ENCODE measurements around the gene SLIT2.

The SLIT2 gene

DNA sequence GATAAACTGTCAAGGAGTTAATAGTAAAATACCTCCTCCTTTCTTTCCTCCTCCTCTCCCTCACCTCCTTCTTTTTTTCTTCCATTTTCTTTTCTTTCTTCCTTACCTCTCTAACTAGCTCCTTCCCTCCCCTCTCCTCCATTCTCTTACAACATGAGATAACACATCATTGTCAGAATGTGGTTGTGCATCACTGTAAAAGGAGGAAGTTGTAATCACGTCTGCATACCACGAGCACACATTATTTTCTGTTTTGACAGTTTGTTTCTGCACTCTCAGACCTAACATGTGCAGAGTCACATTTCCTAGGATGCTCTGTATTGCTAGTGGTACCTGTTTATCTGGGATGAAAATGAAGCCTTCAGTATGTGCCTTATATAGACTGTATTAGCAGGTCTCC, 9.1 kb downstream of the SLIT2 start:
- H3K4me3 ChIP-seq (ENCODE audit: low read depth, low read length): no peak overlapping the region
- DNase-seq (ENCODE audit: low read depth): no peak
- TF ChIP-seq, protein P1, sequence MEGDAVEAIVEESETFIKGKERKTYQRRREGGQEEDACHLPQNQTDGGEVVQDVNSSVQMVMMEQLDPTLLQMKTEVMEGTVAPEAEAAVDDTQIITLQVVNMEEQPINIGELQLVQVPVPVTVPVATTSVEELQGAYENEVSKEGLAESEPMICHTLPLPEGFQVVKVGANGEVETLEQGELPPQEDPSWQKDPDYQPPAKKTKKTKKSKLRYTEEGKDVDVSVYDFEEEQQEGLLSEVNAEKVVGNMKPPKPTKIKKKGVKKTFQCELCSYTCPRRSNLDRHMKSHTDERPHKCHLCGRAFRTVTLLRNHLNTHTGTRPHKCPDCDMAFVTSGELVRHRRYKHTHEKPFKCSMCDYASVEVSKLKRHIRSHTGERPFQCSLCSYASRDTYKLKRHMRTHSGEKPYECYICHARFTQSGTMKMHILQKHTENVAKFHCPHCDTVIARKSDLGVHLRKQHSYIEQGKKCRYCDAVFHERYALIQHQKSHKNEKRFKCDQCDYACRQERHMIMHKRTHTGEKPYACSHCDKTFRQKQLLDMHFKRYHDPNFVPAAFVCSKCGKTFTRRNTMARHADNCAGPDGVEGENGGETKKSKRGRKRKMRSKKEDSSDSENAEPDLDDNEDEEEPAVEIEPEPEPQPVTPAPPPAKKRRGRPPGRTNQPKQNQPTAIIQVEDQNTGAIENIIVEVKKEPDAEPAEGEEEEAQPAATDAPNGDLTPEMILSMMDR (IDR thresholded peaks at IDR 0.05; ENCODE audit: low read depth, low read length, missing control alignments): no peak
- in situ Hi-C loops (cut with HindIII; ENCODE audit: low sequenced_read_pairs): no loop called here

DNA sequence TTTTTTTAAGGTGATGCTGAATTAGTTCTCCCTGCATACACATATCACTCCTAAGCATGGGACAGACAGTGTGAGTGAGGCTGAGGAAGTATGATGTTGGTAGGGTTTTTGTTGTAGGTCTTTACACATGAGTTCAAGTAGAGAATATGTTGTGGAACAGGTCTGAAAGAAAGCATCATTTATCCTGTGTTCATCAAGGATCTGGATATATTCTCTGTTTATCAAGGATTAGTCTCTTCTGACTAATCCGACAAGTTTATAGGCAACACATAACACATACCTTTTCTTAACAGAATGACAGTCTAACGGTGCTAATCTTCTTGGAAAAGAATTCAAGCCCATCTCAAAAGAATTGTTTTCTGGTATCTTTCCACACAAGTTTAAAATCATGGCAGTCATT, 10.5 kb downstream of the SLIT2 start:
- DNase-seq (ENCODE audit: low read depth): no peak
- no peak overlapping the region for H3K4me3 ChIP-seq (ENCODE audit: low read depth, low read length)
- in situ Hi-C loops (cut with HindIII; ENCODE audit: low sequenced_read_pairs): no loop called here
- TF ChIP-seq, protein P1 (IDR thresholded peaks at IDR 0.05; ENCODE audit: low read depth, low read length, missing control alignments): no peak

DNA sequence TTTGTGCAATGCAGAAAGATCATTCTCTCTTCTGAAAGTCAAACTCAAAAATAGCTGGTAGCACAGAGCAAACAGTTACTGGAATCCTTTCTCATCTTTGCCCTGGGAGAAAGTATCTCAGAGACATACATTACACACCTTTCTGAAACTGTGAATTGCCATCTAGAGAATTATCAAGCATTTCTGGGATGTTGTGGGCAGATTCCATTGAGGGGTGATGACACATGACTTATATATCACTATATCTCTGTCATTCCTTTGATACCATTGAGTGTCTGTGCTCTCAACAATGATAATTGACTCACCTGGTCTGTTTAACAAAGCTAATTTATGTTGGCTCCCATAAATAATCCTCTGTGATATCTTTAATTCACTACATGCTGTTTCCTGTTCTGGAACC, 13.0 kb downstream of the SLIT2 start:
- in situ Hi-C loops (cut with HindIII; ENCODE audit: low sequenced_read_pairs): no loop called here
- TF ChIP-seq, protein P1 (IDR thresholded peaks at IDR 0.05; ENCODE audit: low read depth, low read length, missing control alignments): no peak

DNA sequence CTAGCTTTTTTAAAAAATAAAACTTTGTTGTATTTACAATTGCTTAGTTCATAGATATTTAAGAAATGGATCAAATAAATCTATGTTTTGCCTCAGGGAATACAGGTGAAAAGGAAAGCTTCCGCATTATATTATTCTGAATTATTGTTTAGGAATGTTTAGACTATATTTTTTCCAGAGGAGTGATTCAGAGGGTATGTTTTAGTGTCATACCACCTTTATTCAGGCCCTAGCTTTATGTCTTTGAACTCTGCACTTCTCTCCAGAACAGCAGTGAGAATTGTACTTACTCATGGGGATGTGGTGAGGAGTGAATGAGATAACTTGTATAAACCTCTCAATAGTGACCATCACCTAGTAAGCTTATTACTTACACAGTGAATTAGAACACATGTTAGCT, 14.0 kb downstream of the SLIT2 start:
- in situ Hi-C loops (cut with HindIII; ENCODE audit: low sequenced_read_pairs): no loop called here
- DNase-seq (ENCODE audit: low read depth): no peak
- H3K4me3 ChIP-seq (ENCODE audit: low read depth, low read length): no peak overlapping the region
- TF ChIP-seq, protein P1 (IDR thresholded peaks at IDR 0.05; ENCODE audit: low read depth, low read length, missing control alignments): no peak

More for the DNA sequence above, 13.0 kb downstream of the SLIT2 start:
- DNase-seq (ENCODE audit: low read depth): no peak
- H3K4me3 ChIP-seq (ENCODE audit: low read depth, low read length): no peak overlapping the region

DNA sequence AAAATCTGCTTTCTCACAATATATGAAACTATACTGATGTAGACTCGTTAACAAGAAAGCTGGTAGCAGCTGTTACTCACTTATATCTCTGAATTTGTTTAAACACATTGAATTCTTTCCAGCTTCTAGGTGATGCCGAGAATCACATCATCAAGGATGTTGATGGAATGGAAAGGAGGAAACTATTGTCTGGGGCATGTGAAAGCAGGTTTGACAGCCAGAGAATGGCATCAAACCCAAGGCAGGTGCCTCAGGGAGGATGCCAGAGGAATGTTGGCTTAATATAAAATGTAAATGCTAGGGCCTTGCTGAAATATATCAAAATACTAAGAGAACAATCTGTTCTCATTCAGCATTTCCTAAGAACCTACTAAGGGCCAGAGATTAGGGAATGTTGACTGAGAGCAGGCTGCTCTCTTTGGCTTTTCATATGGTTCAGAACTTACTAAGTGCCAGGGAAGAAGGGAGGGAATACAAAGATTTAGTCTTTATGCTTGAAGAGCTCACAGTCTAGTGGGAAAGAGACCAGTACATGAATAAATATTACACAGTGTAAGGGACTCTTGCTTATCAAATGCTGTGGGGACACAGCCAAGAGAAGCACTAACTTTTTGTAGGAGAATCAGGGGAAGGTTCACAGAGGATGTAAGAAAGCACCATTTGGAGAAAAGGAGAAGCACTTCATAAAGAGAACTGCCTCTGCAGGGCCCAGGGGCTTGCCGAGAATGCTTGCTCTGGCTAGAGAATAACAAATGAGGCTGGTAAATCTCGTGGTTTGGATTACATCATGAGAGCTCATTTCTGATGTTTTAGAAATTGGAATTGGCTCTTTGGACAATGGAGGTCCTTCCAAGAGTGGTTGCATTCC, 14.7 kb downstream of the SLIT2 start:
- no peak overlapping the region for H3K4me3 ChIP-seq (ENCODE audit: low read depth, low read length)
- peak; percentile 81 for DNase-seq (ENCODE audit: low read depth)
- in situ Hi-C loops (cut with HindIII; ENCODE audit: low sequenced_read_pairs): no loop called here
- TF ChIP-seq, protein P1 (IDR thresholded peaks at IDR 0.05; ENCODE audit: low read depth, low read length, missing control alignments): no peak

DNA sequence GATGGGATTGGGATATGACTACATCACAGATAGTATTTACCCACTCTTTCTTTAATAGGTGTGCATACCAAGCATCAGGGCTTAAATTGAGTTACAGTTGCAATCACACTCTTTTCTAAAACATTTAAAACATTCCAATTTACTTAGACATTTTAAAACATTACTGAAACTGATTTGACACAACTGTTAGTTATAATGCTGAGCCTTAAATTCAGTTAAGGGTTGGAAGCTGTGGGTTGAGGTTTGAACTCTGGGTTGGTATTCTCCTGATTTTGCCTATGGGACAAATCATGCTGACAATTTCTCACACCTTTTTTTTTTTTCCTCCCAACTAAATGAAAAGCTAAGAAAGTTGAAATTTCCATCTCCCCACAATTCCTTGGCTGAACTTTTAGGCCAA, 16.3 kb downstream of the SLIT2 start:
- TF ChIP-seq, protein P1 (IDR thresholded peaks at IDR 0.05; ENCODE audit: low read depth, low read length, missing control alignments): no peak
- no peak for DNase-seq (ENCODE audit: low read depth)
- H3K4me3 ChIP-seq (ENCODE audit: low read depth, low read length): no peak overlapping the region
- in situ Hi-C loops (cut with HindIII; ENCODE audit: low sequenced_read_pairs): no loop called here
